Transverse colon (tissue), 4 donors: ENCODE measurements around the gene DCDC2C.

Experiments used
- POLR2AphosphoS5 ChIP-seq, 3 donors: sonication (generic); formaldehyde crosslinking; IDR thresholded peaks; one replicate each; pipeline ENCODE4 v1.6.1; 2016; ENCODE audit warnings: antibody characterized with exemption in 3 of 3
- TF ChIP-seq, protein P1 (sequence below), 5 experiments: fragments of 200-600 bp in 3 of 5; fragments of 450-650 bp in 2 of 5; sonication (generic) in 3 of 5; IDR thresholded peaks; 1 replicate in 2 of 5; 2 replicates in 3 of 5; pipeline ENCODE4 v1.5.1; 2016 to 2017; ENCODE audit warnings: antibody characterized with exemption in 5 of 5, inconsistent platforms in 3 of 5, mild to moderate bottlenecking in 2 of 5, moderate library complexity in 1 of 5

DNA sequence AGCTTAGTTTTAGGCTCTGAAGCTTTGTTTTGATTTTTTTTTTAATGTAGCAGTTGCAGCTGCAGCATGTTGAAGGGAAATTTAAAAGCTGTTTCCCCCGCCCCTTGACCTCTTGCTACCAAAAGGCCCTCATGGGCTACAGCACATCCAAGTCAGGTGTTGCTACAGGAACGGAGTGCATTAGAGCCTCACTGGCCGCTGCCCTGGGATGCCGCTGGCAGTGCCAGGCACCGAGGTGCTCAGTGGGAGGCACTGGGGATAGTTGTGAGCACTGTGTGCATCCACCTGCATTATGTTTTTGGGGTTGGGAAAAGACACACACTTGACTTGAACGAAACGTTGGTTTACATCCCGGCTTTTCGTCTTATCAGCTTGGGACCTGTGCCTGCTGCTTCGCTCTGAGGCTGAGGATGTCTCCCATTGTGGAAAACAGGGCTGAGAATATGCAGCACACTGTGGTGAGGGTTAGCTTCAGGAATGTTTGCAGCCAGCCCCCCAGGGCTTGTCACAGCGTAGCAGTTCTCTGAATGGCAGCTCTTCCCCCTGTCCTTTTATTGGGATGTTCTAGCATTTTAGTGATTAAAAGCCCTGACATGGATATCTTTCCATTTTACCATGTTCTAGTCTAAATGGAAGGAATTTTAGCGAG, 24.1 kb downstream of the DCDC2C start:
- TF ChIP-seq, protein P1, sequence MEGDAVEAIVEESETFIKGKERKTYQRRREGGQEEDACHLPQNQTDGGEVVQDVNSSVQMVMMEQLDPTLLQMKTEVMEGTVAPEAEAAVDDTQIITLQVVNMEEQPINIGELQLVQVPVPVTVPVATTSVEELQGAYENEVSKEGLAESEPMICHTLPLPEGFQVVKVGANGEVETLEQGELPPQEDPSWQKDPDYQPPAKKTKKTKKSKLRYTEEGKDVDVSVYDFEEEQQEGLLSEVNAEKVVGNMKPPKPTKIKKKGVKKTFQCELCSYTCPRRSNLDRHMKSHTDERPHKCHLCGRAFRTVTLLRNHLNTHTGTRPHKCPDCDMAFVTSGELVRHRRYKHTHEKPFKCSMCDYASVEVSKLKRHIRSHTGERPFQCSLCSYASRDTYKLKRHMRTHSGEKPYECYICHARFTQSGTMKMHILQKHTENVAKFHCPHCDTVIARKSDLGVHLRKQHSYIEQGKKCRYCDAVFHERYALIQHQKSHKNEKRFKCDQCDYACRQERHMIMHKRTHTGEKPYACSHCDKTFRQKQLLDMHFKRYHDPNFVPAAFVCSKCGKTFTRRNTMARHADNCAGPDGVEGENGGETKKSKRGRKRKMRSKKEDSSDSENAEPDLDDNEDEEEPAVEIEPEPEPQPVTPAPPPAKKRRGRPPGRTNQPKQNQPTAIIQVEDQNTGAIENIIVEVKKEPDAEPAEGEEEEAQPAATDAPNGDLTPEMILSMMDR (IDR thresholded peaks at IDR 0.05), result no peak
- no peak for TF ChIP-seq POLR2AphosphoS5 (IDR thresholded peaks at IDR 0.05)
